ENCODE data around the gene SLC5A10.

SLC5A10 gene

DNA sequence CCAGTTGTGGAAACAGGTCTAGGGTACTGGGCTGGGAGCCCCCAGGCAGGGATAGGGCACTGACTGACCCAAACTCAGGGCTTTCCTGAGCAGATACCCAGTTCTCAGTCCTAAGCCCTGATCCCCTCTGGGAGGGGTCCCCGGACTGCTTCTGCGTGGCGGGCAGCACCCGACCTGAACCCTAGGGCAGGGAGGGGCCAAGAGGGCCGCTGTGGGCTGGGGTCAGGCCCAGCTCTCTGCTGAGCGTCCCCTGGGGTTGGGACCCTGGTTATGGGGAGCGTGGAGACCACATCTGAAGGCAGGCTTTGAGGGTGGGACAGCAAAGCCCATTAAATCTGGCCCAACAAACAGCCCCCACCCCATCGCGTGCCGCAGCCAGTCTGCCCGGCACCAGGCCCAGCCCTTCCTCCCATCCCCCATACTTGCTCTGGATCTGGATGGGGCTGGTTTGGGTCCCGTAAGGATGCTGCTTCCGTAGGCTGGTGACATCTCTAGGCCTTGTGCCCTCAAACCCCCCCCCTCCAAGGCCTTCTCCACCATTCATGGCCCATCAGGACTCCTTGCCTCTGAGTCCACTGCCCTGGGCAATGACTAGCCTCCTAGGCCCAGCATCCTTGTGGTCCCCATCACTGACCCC lies 53.3 kb downstream of the SLC5A10 start:
- H3K9ac ChIP-seq (ENCODE audit: low read length in 2 of 2): peak overlapping the region; percentile 76 to 81
- no peaks in the 10 kb centered on the region for H3K27me3 ChIP-seq (ENCODE audit: control insufficient read depth in 1 of 2, insufficient read depth in 2 of 2, low read length in 2 of 2)
- no peaks in the 10 kb centered on the region for H3K36me3 ChIP-seq (ENCODE audit: control insufficient read depth in 2 of 2, insufficient read depth in 2 of 2, low read length in 2 of 2)
- H3K4me1 ChIP-seq (ENCODE audit: control insufficient read depth, insufficient read depth, low read length): peaks cover 9% of the 10 kb centered on the region
- peak overlapping the region; percentile 58 to 76 for H3K4me3 ChIP-seq (ENCODE audit: low read length in 2 of 2)
- H3K27ac ChIP-seq (ENCODE audit: low read length): no peak overlapping the region
- peaks cover 0 to 6% of the 10 kb centered on the region in 2 donors for H3K9me3 ChIP-seq (ENCODE audit: control insufficient read depth in 2 of 2, low read length in 2 of 2)

DNA sequence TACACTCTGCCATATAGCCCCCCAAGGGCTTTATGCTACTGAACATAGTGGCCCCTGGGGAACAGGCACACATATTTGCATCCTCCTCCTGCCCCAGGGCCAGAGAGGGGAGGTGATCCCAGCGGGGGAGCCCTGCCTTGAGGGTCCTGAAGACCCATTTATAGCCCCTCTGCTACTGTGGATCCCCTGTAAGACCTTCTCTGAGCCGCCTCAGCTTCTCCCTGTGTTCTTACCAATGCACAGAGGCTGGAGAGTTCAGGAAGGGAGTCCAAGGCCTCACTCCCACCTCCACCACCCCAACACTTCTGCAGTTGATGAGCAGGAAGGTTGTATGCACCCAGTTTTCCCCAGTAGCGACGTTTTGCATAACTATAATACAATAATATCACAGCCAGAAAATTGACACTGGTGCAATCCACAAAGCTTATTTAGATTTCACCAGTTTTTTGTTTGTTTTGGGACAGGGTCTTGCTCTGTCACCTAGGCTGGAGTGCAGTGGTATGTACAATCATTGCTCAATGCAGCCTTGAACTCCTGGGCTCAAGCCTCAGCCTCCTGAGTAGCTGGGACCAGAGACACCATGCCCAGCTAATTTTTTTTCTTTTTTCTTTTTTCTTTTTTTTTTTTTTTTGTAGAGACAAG lies 53.9 kb downstream of the SLC5A10 start:
- Histone ChIP-seq H3K27ac (ENCODE audit: low read length) (no peak overlapping the region), H3K36me3 (ENCODE audit: control insufficient read depth in 2 of 2, insufficient read depth in 2 of 2, low read length in 2 of 2) (no peaks in the 10 kb centered on the region), H3K9ac (ENCODE audit: low read length in 2 of 2) (no peak overlapping the region), H3K9me3 (ENCODE audit: control insufficient read depth in 2 of 2, low read length in 2 of 2) (peaks cover 0 to 6% of the 10 kb centered on the region in 2 donors), H3K4me1 (ENCODE audit: control insufficient read depth, insufficient read depth, low read length) (peaks cover 9% of the 10 kb centered on the region), H3K4me3 (ENCODE audit: low read length in 2 of 2) (no peak overlapping the region), H3K27me3 (ENCODE audit: control insufficient read depth in 1 of 2, insufficient read depth in 2 of 2, low read length in 2 of 2) (no peaks in the 10 kb centered on the region)

DNA sequence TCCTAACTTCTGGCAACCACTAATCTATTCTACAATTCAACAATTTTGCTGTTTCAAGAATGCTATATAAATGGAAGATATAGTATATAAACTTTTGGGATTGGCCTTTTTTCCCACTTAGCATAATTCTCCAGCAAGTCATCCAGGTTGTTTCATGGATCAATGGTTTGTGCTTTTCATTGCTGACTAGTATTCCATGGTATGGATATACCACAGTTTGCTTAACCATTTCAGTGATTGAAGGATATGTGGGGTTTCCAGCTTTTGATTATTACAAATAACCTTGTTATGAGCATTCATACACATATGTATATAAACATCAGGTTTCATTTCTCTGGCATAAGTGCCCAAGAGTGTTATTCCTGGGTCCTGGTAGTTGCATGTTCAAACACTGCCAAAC lies 54.7 kb downstream of the SLC5A10 start:
- Histone ChIP-seq H3K4me1 (ENCODE audit: control insufficient read depth, insufficient read depth, low read length) (peaks cover 9% of the 10 kb centered on the region), H3K36me3 (ENCODE audit: control insufficient read depth in 2 of 2, insufficient read depth in 2 of 2, low read length in 2 of 2) (no peaks in the 10 kb centered on the region), H3K27ac (ENCODE audit: low read length) (no peak overlapping the region), H3K27me3 (ENCODE audit: control insufficient read depth in 1 of 2, insufficient read depth in 2 of 2, low read length in 2 of 2) (no peaks in the 10 kb centered on the region), H3K9ac (ENCODE audit: low read length in 2 of 2) (no peak overlapping the region), H3K4me3 (ENCODE audit: low read length in 2 of 2) (no peak overlapping the region), H3K9me3 (ENCODE audit: control insufficient read depth in 2 of 2, low read length in 2 of 2) (peaks cover 0 to 6% of the 10 kb centered on the region in 2 donors)

DNA sequence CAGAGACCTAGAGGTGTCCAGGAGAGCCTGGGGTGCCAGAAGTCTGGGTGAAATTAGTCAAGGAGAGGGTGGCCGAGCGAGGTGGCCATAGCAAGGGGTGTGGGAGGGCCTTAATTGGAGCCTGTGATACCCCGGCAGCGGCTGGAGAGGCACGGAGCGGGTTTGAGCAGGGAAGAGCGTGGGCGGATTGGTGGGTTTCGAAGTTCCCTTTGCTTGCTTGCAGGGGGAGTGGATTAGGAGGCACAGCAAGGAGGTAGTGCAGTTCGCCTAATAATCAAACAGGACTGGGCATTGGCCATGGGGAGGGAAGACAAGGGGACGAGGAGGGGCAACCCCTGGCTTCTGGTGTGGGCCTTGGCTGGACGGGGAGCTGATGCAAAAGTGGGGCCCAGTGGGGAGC lies 58.0 kb downstream of the SLC5A10 start:
- Histone ChIP-seq H3K4me1 (ENCODE audit: control insufficient read depth, insufficient read depth, low read length) (peaks cover 3% of the 10 kb centered on the region), H3K36me3 (ENCODE audit: control insufficient read depth in 2 of 2, insufficient read depth in 2 of 2, low read length in 2 of 2) (no peaks in the 10 kb centered on the region), H3K9ac (ENCODE audit: low read length in 2 of 2) (no peak overlapping the region), H3K4me3 (ENCODE audit: low read length in 2 of 2) (no peak overlapping the region), H3K9me3 (ENCODE audit: control insufficient read depth in 2 of 2, low read length in 2 of 2) (peaks cover 0 to 6% of the 10 kb centered on the region in 2 donors), H3K27ac (ENCODE audit: low read length) (no peak overlapping the region), H3K27me3 (ENCODE audit: control insufficient read depth in 1 of 2, insufficient read depth in 2 of 2, low read length in 2 of 2) (no peaks in the 10 kb centered on the region)

DNA sequence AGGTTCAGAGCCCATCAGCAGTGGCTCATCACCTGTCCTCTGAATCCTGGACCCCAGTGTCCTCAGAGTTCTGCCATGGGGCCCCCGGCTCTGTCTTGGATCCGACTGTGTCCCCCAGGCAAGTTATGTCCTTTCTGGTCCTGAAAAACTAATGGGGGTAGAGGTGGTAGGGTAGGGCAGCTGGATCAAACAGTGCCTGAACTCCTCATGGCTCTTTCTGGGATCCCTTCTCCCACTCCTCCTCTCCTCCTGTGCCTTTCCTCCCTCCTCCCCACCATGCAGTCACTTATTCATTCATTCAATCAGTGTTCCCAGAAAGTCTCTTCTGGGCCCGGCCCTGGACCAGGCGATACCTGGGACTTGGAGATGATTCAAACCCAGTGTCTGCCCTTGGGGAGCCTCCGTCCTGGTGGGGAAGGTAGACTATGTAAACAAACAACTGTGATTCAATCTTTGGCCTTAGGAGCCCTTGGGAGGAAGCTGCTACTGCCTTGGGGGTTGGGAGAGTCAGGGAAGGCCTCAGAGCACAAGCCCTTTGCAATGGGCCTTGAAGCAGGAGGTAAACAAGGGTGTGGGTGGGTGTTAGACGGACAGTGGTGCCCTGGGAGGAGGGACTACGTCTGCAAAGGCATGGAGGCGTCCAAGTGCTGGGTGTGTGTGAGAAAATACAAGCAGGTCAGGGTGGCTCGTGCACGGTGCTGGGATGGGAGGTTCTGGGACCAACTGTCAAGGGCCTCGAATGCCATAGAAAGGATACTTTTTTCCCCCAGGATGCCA lies 59.0 kb downstream of the SLC5A10 start:
- no peaks in the 10 kb centered on the region for H3K4me1 ChIP-seq (ENCODE audit: control insufficient read depth, insufficient read depth, low read length)

DNA sequence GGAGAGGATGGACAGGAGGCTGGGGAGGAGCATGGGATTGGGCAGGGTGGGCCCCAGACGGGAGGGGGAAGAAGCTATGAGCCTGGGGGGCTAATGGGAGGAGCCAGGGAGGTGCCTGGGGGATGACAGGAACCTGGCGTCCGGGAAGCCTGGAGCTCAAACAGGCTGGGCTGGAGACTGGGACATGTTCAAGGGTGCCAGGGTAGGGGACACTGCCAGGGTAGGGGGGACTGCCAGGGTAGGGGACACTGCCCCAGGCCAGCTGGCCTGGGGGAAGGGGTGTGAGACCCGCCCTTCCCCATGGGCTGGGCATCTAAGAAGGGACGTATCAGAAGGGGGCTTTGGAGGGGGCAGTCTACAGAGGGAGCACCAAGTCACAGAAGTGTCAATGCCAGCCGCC lies 59.6 kb downstream of the SLC5A10 start:
- Histone ChIP-seq H3K27ac (ENCODE audit: low read length) (no peak overlapping the region), H3K27me3 (ENCODE audit: control insufficient read depth in 1 of 2, insufficient read depth in 2 of 2, low read length in 2 of 2) (no peaks in the 10 kb centered on the region), H3K4me3 (ENCODE audit: low read length in 2 of 2) (no peak overlapping the region), H3K9me3 (ENCODE audit: control insufficient read depth in 2 of 2, low read length in 2 of 2) (peaks cover 0 to 3% of the 10 kb centered on the region in 2 donors), H3K9ac (ENCODE audit: low read length in 2 of 2) (no peak overlapping the region), H3K36me3 (ENCODE audit: control insufficient read depth in 2 of 2, insufficient read depth in 2 of 2, low read length in 2 of 2) (no peaks in the 10 kb centered on the region), H3K4me1 (ENCODE audit: control insufficient read depth, insufficient read depth, low read length) (no peaks in the 10 kb centered on the region)

More for the DNA sequence above, 59.0 kb downstream of the SLC5A10 start:
- H3K4me3 ChIP-seq (ENCODE audit: low read length in 2 of 2): no peak overlapping the region
- H3K27ac ChIP-seq (ENCODE audit: low read length): no peak overlapping the region
- H3K27me3 ChIP-seq (ENCODE audit: control insufficient read depth in 1 of 2, insufficient read depth in 2 of 2, low read length in 2 of 2): no peaks in the 10 kb centered on the region
- no peak overlapping the region for H3K9ac ChIP-seq (ENCODE audit: low read length in 2 of 2)
- H3K9me3 ChIP-seq (ENCODE audit: control insufficient read depth in 2 of 2, low read length in 2 of 2): peaks cover 0 to 6% of the 10 kb centered on the region in 2 donors
- no peaks in the 10 kb centered on the region for H3K36me3 ChIP-seq (ENCODE audit: control insufficient read depth in 2 of 2, insufficient read depth in 2 of 2, low read length in 2 of 2)

DNA sequence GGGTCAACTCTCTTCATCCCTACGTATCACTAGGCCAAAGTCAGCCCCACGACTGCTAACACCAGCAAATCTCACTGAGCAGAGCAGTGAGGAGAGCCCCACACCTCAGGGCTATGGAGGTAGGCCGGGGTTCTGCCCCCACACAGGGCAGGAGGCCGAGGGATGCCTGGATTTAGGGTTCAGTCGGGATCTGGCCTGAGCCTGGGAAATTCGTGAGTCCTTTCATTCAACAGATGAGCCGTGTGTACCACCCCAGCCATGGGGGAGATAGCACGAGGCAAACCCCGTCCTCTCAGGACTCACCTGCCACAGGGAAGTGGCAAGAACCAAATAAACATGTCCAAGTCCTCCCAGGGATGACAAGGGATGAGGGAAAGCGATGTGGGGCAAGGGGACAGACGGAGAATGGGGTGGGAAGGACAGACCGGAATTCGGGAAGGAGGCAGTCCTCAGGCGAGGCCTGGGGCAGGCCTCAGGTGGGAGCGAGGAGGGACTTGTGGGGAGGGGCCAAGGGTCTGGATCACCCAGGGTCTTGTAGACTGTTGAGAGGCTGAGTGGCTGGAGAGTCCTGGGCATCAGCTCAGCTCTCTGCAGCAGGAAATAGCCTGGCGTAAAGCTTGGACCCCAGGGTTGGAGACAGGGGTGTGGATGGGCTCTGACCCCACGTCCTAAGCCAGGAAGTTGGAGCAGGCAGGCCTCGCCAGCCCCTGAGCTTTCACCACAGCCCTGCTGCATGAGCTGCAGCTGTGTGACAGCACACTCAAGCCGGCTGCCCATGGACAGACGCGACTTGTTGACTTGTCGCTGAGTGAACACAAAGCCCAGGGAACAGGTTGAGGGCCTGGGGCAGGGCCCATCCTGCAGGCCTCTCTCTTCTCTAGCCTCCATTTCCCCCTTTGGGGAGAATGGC lies 60.5 kb downstream of the SLC5A10 start:
- H3K4me1 ChIP-seq (ENCODE audit: control insufficient read depth, insufficient read depth, low read length): no peaks in the 10 kb centered on the region
- H3K27me3 ChIP-seq (ENCODE audit: control insufficient read depth in 1 of 2, insufficient read depth in 2 of 2, low read length in 2 of 2): no peaks in the 10 kb centered on the region
- no peaks in the 10 kb centered on the region for H3K36me3 ChIP-seq (ENCODE audit: control insufficient read depth in 2 of 2, insufficient read depth in 2 of 2, low read length in 2 of 2)
- H3K9me3 ChIP-seq (ENCODE audit: control insufficient read depth in 2 of 2, low read length in 2 of 2): no peaks in the 10 kb centered on the region
- no peak overlapping the region for H3K27ac ChIP-seq (ENCODE audit: low read length)
- H3K9ac ChIP-seq (ENCODE audit: low read length in 2 of 2): no peak overlapping the region
- no peak overlapping the region for H3K4me3 ChIP-seq (ENCODE audit: low read length in 2 of 2)

DNA sequence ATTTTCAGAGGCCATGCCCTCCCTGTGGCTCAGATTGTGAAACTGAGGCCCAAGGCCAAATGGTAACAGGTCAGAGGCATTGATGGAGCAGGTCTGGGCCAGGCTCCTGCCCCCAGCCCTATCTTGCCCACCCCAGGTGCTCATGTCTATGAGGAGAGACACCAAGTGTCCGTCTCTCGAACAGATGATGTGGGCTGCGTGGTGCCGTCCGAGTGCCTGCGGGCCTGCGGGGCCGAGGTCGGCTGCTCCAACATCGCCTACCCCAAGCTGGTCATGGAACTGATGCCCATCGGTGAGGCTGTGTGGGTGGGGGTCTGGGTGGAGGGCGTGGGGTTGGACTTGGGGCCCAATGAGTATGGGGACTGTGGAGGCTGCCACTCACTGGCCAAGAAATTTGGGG lies 61.3 kb downstream of the SLC5A10 start:
- Histone ChIP-seq H3K27me3 (ENCODE audit: control insufficient read depth in 1 of 2, insufficient read depth in 2 of 2, low read length in 2 of 2) (no peaks in the 10 kb centered on the region), H3K27ac (ENCODE audit: low read length) (no peak overlapping the region), H3K9me3 (ENCODE audit: control insufficient read depth in 2 of 2, low read length in 2 of 2) (no peaks in the 10 kb centered on the region), H3K4me3 (ENCODE audit: low read length in 2 of 2) (no peak overlapping the region), H3K36me3 (ENCODE audit: control insufficient read depth in 2 of 2, insufficient read depth in 2 of 2, low read length in 2 of 2) (no peaks in the 10 kb centered on the region), H3K4me1 (ENCODE audit: control insufficient read depth, insufficient read depth, low read length) (no peaks in the 10 kb centered on the region), H3K9ac (ENCODE audit: low read length in 2 of 2) (no peak overlapping the region)

DNA sequence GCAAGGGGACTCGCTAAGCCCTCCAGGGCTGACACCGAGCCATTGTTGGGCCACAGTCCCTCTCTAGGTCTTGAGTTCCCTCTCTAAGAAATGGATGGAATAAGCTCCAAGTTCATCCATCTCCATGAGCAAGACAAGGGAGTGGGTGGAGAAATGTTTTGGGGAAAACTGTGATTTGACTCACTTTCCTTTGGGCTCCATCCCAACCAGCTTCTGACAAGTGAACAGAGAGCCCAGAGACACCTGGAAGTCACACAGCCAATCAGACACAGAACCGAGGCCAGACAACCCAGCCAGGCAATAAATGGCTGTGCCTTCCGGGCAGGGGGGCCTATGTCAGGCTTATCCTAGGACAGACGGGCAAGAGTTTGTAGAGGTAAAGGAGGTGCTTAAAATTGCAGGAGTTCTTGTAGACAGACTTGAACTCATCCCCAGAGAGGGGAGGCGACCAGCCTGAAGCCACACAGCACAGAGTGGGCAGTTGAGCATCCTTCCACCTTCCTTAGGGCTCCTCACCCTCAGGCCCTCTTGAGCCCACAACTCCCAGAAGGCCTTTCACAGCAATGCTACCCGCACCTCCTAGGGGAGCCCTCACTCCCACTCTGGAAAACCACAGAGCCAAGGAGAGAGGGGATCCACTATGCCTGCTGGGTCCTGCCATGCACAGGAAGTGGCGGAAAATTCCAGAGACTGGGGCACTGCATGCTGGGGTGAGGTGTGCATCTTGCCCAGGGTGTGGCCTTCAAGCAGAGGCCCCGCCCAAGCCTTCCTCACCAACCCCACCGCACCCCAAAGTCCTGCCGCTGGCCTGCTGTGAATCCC lies 62.1 kb downstream of the SLC5A10 start:
- Histone ChIP-seq H3K27ac (ENCODE audit: low read length) (no peak overlapping the region), H3K4me1 (ENCODE audit: control insufficient read depth, insufficient read depth, low read length) (no peaks in the 10 kb centered on the region), H3K36me3 (ENCODE audit: control insufficient read depth in 2 of 2, insufficient read depth in 2 of 2, low read length in 2 of 2) (no peaks in the 10 kb centered on the region), H3K9ac (ENCODE audit: low read length in 2 of 2) (no peak overlapping the region), H3K9me3 (ENCODE audit: control insufficient read depth in 2 of 2, low read length in 2 of 2) (no peaks in the 10 kb centered on the region), H3K27me3 (ENCODE audit: control insufficient read depth in 1 of 2, insufficient read depth in 2 of 2, low read length in 2 of 2) (peaks cover 0 to 2% of the 10 kb centered on the region in 2 donors), H3K4me3 (ENCODE audit: low read length in 2 of 2) (no peak overlapping the region)

All from stomach smooth muscle (tissue), 2 donors.